Brain microvascular endothelial cell (primary cell): ENCODE data around the gene ANKRD23.

Experiments used
- DNase-seq: peaks from one replicate; pipeline ENCODE4 v3.0.0-alpha.2; 2020
- H3K27ac ChIP-seq: fragments of 250-450 bp; sonication (Bioruptor Pico); 2 replicates; pipeline ENCODE4 v1.5.1; 2020; ENCODE audit warnings: mild to moderate bottlenecking, moderate library complexity
- H3K27me3 ChIP-seq: fragments of 250-450 bp; sonication (Bioruptor Pico); replicated peaks from 2 replicates; pipeline ENCODE4 v1.5.1; 2020; ENCODE audit warnings: mild to moderate bottlenecking
- H3K36me3 ChIP-seq: fragments of 250-450 bp; sonication (Bioruptor Pico); replicated peaks from 2 replicates; pipeline ENCODE4 v1.5.1; 2020; ENCODE audit warnings: mild to moderate bottlenecking
- H3K4me3 ChIP-seq: 2 replicates; pipeline ENCODE4 v1.5.1; 2011; ENCODE audit warnings: low read depth, mild to moderate bottlenecking, control low read depth, low read length, moderate library complexity
- CTCF ChIP-seq: IDR thresholded peaks from 2 replicates; pipeline ENCODE4 v1.5.1; 2011; ENCODE audit warnings: low read depth, mild to moderate bottlenecking, moderate library complexity, low read length, control low read depth, inconsistent platforms; ENCODE audit errors: missing control alignments
- in situ Hi-C: cut with HindIII; loops from 2 replicates; pipeline ENCODE4 v1.10.0; 2017; ENCODE audit warnings: low sequenced_read_pairs, low pct_ligation_motif_present

Gene ANKRD23

GRCh38 chr2:96802721-96803120 lies 41.1 kb downstream of the ANKRD23 start:
- Histone ChIP-seq H3K27me3 (no peaks in the 10 kb centered on the region), H3K36me3 (no peaks in the 10 kb centered on the region), H3K27ac (no peak overlapping the region), H3K4me3 (no peak overlapping the region)
- DNase-seq = no peak
- in situ Hi-C loops = no loop called here
- no peak for TF ChIP-seq CTCF

- TF ChIP-seq CTCF = no peak
- in situ Hi-C loops = no loop called here
- Histone ChIP-seq H3K36me3 (no peaks in the 10 kb centered on the region), H3K27ac (no peak overlapping the region), H3K27me3 (no peaks in the 10 kb centered on the region), H3K4me3 (no peak overlapping the region)
- DNase-seq = no peak
Observed at GRCh38 chr2:96801786-96802595, 41.8 kb downstream of the ANKRD23 start.

DNA sequence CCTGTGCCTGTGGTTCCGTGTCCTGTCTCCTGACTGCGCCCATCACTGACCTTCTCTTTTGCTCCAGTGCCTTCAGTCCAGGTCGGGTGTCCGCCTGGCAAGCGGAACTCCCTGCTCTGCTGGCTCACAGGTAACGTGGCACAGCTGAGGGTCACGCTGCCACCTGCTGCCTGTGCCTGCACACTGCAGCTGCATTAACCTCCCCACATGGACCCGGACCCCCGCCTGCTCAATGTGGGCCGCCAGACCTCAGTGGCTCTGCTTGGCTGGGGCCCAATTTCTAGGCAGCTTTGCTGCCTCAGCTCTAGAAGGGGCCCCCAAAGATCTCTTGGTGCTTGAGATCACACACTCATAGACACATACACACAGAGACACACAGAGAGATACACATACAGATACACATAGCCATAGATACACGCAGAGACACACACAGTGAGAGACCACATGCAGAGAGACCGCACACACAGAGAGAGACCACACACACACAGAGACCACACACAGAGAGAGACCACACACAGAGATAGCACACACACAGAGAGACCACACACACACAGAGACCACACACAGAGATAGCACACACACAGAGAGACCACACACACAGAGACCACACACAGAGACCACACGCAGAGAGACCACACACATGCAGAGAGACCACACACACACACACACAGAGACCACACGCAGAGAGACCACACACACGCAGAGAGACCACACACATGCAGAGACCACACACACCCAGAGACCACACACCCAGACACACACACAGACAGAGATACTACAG lies 42.6 kb downstream of the ANKRD23 start:
- peak; percentile 47 for DNase-seq
- TF ChIP-seq CTCF = peak; percentile 93
- H3K27ac ChIP-seq = no peak overlapping the region
- H3K36me3 ChIP-seq = no peaks in the 10 kb centered on the region
- no peaks in the 10 kb centered on the region for H3K27me3 ChIP-seq
- in situ Hi-C loops = no loop called here
- H3K4me3 ChIP-seq = no peak overlapping the region

DNA sequence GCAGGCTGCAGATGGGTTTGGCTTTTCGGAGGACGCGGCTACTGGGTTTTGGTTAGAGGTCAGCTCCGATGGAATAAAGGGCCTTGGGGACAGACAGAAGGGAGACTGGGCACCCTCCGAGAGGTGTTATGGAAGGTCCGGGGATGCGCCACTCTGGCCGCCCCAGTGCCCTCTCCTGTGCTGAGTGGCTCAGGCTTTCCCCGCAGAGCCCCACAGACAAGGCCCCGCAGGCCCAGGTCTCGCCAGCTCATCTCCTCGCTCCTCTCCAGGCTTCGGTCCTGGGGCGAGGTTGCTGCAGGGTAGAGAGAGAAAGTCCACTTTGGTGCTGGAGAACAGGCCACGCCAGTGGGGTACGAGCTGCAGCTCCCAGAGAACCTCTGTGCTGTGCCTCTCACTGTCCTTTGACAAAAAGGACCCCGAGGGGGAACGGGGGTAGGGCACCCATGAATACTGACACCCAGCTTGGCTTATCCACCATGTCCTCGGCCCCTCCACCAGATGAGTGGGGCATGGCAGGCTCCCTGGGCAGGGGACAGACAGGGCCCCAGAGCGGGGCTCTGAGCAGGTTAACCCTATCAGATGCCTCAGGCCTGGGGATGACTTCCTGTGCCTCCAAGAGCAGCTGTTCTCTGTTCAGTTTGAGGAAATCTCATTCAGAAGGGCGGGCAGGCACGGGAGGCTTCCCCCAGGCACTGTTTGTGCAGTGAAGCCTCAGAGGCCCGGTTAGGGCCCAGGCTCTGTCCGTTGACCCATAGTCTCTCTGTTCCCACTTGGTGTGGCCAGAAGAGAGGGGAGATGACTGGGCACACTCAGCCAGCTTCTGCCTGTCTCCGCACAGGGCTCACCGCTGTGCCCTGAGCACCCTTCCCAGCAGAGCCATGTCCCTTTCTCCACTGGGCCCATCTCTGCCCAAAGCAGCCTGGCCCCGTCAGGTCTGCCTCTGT lies 43.5 kb downstream of the ANKRD23 start:
- H3K27me3 ChIP-seq = no peaks in the 10 kb centered on the region
- in situ Hi-C loops = no loop called here
- H3K27ac ChIP-seq = no peak overlapping the region
- no peak for TF ChIP-seq CTCF
- H3K36me3 ChIP-seq = no peaks in the 10 kb centered on the region
- no peak overlapping the region for H3K4me3 ChIP-seq
- no peak for DNase-seq

GRCh38 chr2:96799623-96799935 lies 44.2 kb downstream of the ANKRD23 start:
- in situ Hi-C loops = no loop called here
- Histone ChIP-seq H3K27me3 (no peaks in the 10 kb centered on the region), H3K36me3 (no peaks in the 10 kb centered on the region), H3K4me3 (no peak overlapping the region), H3K27ac (no peak overlapping the region)
- DNase-seq = no peak
- no peak for TF ChIP-seq CTCF
